Measurements from ENCODE around the gene GIT1. TPM values are rescaled to one million over a fixed set of nuclear protein-coding genes. Genes with fewer than 3 reads are reported as not detected.
"Not testable (repeated sequence)": the region's sequence is repeated elsewhere in the genome, so short reads cannot be mapped to it uniquely, and the experiment has no call there.

Gene GIT1
- total RNA-seq, 3 donors from 2014 or later (not counting 1 experiment from before 2014, with no cell fraction given) = 39.4 to 61.4 (median 54.6) TPM

- no CpG with 5 or more reads among the region's 2 CpGs for WGBS (ENCODE audit: insufficient coverage)
- Histone ChIP-seq H3K36me3 (ENCODE audit: control insufficient read depth, insufficient read depth, low read length) (peaks cover 6% of the 10 kb centered on the region), H3K9me3 (ENCODE audit: control insufficient read depth, insufficient read depth, low read length) (no peaks in the 10 kb centered on the region), H3K4me3 (ENCODE audit: low read length) (no peak overlapping the region), H3K4me1 (ENCODE audit: control insufficient read depth, insufficient read depth, low read length) (peaks cover 54% of the 10 kb centered on the region), H3K27ac (ENCODE audit: low read length) (no peak overlapping the region), H3K27me3 (ENCODE audit: control insufficient read depth, insufficient read depth, low read length) (no peaks in the 10 kb centered on the region)
- Mint-ChIP-seq H3K27me3 (ENCODE audit: low read depth in 2 of 2) (no peaks in the 10 kb centered on the region), H3K27ac (no peak overlapping the region), H3K4me3 (no peak overlapping the region), H3K4me1 (peaks cover 46 to 52% of the 10 kb centered on the region in 2 donors), H3K9me3 (no peaks in the 10 kb centered on the region), H3K36me3 (no peaks in the 10 kb centered on the region)
- intact Hi-C loops (cut with micrococcal nuclease) = loop anchor here (10.0 kb wide), 1 partner anchor 55 kb away; no protein-coding TSS in a partner anchor
- TF ChIP-seq CTCF (IDR thresholded peaks at IDR 0.05) = no peak
- ATAC-seq (no peak), DNase-seq (no peak)
Measured at GRCh38 chr17:29559640-29560039, 29.8 kb downstream of the GIT1 start.

- Mint-ChIP-seq H3K27ac (peak overlapping the region; percentile 78 to 81), H3K4me1 (peaks cover 38 to 45% of the 10 kb centered on the region in 2 donors)
- H3K4me3 ChIP-seq (ENCODE audit: low read length); H3K4me3 Mint-ChIP-seq; DNase-seq; H3K9me3 ChIP-seq (ENCODE audit: control insufficient read depth, insufficient read depth, low read length); H3K27me3 Mint-ChIP-seq (ENCODE audit: low read depth in 2 of 2); intact Hi-C loops (cut with micrococcal nuclease); H3K9me3 Mint-ChIP-seq; ATAC-seq; H3K36me3 Mint-ChIP-seq; H3K27me3 ChIP-seq (ENCODE audit: control insufficient read depth, insufficient read depth, low read length); H3K36me3 ChIP-seq (ENCODE audit: control insufficient read depth, insufficient read depth, low read length); H3K27ac ChIP-seq (ENCODE audit: low read length): not testable (repeated sequence)
- H3K4me1 ChIP-seq (ENCODE audit: control insufficient read depth, insufficient read depth, low read length) = peaks cover 39% of the 10 kb centered on the region
- WGBS (ENCODE audit: insufficient coverage) = 89% methylated on average over 5 of the region's 5 CpGs
Measured at GRCh38 chr17:29558139-29558538, 31.3 kb downstream of the GIT1 start.

GRCh38 chr17:29557739-29558116 lies 31.7 kb downstream of the GIT1 start:
- no peak for DNase-seq
- Histone ChIP-seq H3K4me3 (ENCODE audit: low read length) (no peak overlapping the region), H3K9me3 (ENCODE audit: control insufficient read depth, insufficient read depth, low read length) (no peaks in the 10 kb centered on the region), H3K27me3 (ENCODE audit: control insufficient read depth, insufficient read depth, low read length) (no peaks in the 10 kb centered on the region), H3K36me3 (ENCODE audit: control insufficient read depth, insufficient read depth, low read length) (peaks cover 4% of the 10 kb centered on the region), H3K4me1 (ENCODE audit: control insufficient read depth, insufficient read depth, low read length) (peaks cover 35% of the 10 kb centered on the region), H3K27ac (ENCODE audit: low read length) (peak overlapping the region; percentile 2)
- H3K4me1 Mint-ChIP-seq = peaks cover 34 to 43% of the 10 kb centered on the region in 2 donors
- H3K27ac Mint-ChIP-seq = peak overlapping the region; percentile 78 to 81
- no peaks in the 10 kb centered on the region for H3K36me3 Mint-ChIP-seq
- ATAC-seq = peak in 1 of 3 donors; percentile 22
- no peak for TF ChIP-seq CTCF (IDR thresholded peaks at IDR 0.05)
- H3K4me3 Mint-ChIP-seq = peak overlapping the region; percentile 25
- H3K27me3 Mint-ChIP-seq (ENCODE audit: low read depth in 2 of 2) = no peaks in the 10 kb centered on the region
- no peaks in the 10 kb centered on the region for H3K9me3 Mint-ChIP-seq
- intact Hi-C loops (cut with micrococcal nuclease) = no loop called here

- peak overlapping the region; percentile 2 for H3K27ac ChIP-seq (ENCODE audit: low read length)
- H3K27me3 ChIP-seq (ENCODE audit: control insufficient read depth, insufficient read depth, low read length) = no peaks in the 10 kb centered on the region
- DNase-seq (no peak), ATAC-seq (peak; percentile 20 to 71 (median 35))
- intact Hi-C loops (cut with micrococcal nuclease) = no loop called here
- Mint-ChIP-seq H3K4me1 (peaks cover 29 to 37% of the 10 kb centered on the region in 2 donors), H3K36me3 (no peaks in the 10 kb centered on the region), H3K9me3 (no peaks in the 10 kb centered on the region), H3K27me3 (ENCODE audit: low read depth in 2 of 2) (no peaks in the 10 kb centered on the region), H3K27ac (peak overlapping the region; percentile 78 to 81), H3K4me3 (peak overlapping the region; percentile 25)
- no peak for TF ChIP-seq CTCF (IDR thresholded peaks at IDR 0.05)
- no peaks in the 10 kb centered on the region for H3K9me3 ChIP-seq (ENCODE audit: control insufficient read depth, insufficient read depth, low read length)
- no peak overlapping the region for H3K4me3 ChIP-seq (ENCODE audit: low read length)
- H3K4me1 ChIP-seq (ENCODE audit: control insufficient read depth, insufficient read depth, low read length) = peaks cover 30% of the 10 kb centered on the region
- H3K36me3 ChIP-seq (ENCODE audit: control insufficient read depth, insufficient read depth, low read length) = no peaks in the 10 kb centered on the region
- WGBS (ENCODE audit: insufficient coverage) = 73% methylated on average over 1 of the region's 1 CpG
Measured at GRCh38 chr17:29557085-29557738, 32.2 kb downstream of the GIT1 start.
